Ovary (tissue), 9 donors: Measurements from ENCODE around the gene ZNF652. TPM values are rescaled to one million over a fixed set of nuclear protein-coding genes. Genes with fewer than 3 reads are reported as not detected.

Source experiments
- DNase-seq, 5 donors: peaks; one replicate each; pipeline ENCODE4 v3.0.0-alpha.2; 2019 to 2020
- H3K27ac ChIP-seq, 2 donors: fragments of 200-600 bp; one replicate each; pipeline versions ENCODE4 v1.5.1 to v1.8.0; 2019 to 2022
- H3K27me3 ChIP-seq: fragments of 200-600 bp; one replicate; pipeline ENCODE4 v1.8.0; 2022
- H3K36me3 ChIP-seq: fragments of 200-600 bp; sonication (generic); one replicate; pipeline ENCODE4 v1.5.1; 2019
- H3K4me1 ChIP-seq: one replicate; pipeline ENCODE4 v1.8.1; 2013; ENCODE audit warnings: mild to moderate bottlenecking, moderate library complexity; ENCODE audit not compliant: insufficient read depth
- H3K4me3 ChIP-seq: fragments of 200-600 bp; sonication (generic); one replicate; pipeline ENCODE4 v1.5.1; 2017
- H3K9me3 ChIP-seq, 2 donors: fragments of 200-600 bp in 1 of 2; sonication (generic) in 1 of 2; one replicate each; pipeline versions ENCODE4 v1.5.1 to v1.8.1; 2013 to 2019; ENCODE audit warnings: mild to moderate bottlenecking in 1 of 2, moderate library complexity in 1 of 2
- CTCF ChIP-seq, 3 donors: fragments of 450-650 bp in 2 of 3; fragments of 200-600 bp in 1 of 3; IDR thresholded peaks; one replicate each; pipeline versions ENCODE4 v1.5.1 to v1.8.0; 2016 to 2022; ENCODE audit warnings: antibody characterized with exemption in 3 of 3, mild to moderate bottlenecking in 1 of 3
- EP300 ChIP-seq: sonication (generic); formaldehyde crosslinking; IDR thresholded peaks from one replicate; pipeline ENCODE4 v1.6.1; 2017; ENCODE audit warnings: antibody characterized with exemption
- POLR2A ChIP-seq: fragments of 450-650 bp; IDR thresholded peaks from one replicate; pipeline ENCODE4 v1.6.1; 2017; ENCODE audit warnings: antibody characterized with exemption, mild to moderate bottlenecking, moderate library complexity
- WGBS, 3 donors: extraction: QIAGEN DNeasy Blood & Tissue Kit in 1 of 3; methylation state at CpG; one replicate each; pipeline versions ENCODE4 v1.1.5 to v1.1.7; 2013 to 2017; 5-methylcytosine and 5-hydroxymethylcytosine counted together
- intact Hi-C, 4 donors: fragments of 100-400 bp; cut with DNase I; formaldehyde crosslinking; loops; one replicate each; pipeline versions ENCODE4 v1.11.0 to v1.15.1; 2022 to 2023
- polyA plus RNA-seq, 2 donors: library from polyadenylated mRNA; stranded (reverse); fragments of 200-250 nt in 1 of 2; fragments of 350-450 nt in 1 of 2; fragmentation: Illumina TruSeq in 1 of 2; extraction: RNeasy Lipid Tissue Mini Kit (QIAGEN cat#74804) in 1 of 2; gene quantifications; one replicate each; pipeline ENCODE4 v1.2.3, GENCODE V29; 2013 to 2014
- total RNA-seq, 7 donors: library from RNA; depleted of rRNA in 2 of 7; stranded (reverse); fragments of >200 nt in 2 of 7; fragmentation: NEBNext Ultra II Directional in 3 of 7; extraction: Animal tissue kit (Norgen Biotek cat#: 25700) in 3 of 7; gene quantifications; one replicate each; pipeline versions ENCODE4 v1.1.0 to v1.2.4, GENCODE V29; 2016 to 2023
- donor health status: DM: no; HTN: no; CAD: no; lungs with moderate emphysema.
- donor health status: DM: no; HTN: no; CAD: no.
- donor health status: Bipolar disorder and iron deficiency.
- donor health status: DM: yes; HTN: yes; CAD: no.
- donor health status: DM: no; HTN: no; CAD: no.
- donor health status: DM: yes; HTN: yes; CAD: no.

The ZNF652 gene
- total and polyA plus RNA-seq, 9 donors: 17.1 to 60.9 (median 48.8) TPM

- no peak for TF ChIP-seq CTCF (IDR thresholded peaks at IDR 0.05)
- TF ChIP-seq POLR2A: no peak
- TF ChIP-seq EP300: no peak
- intact Hi-C loops: no loop called here
- Histone ChIP-seq H3K36me3 (no peaks in the 10 kb centered on the region), H3K4me1 (no peaks in the 10 kb centered on the region), H3K4me3 (no peak overlapping the region), H3K27ac (no peak overlapping the region), H3K9me3 (no peaks in the 10 kb centered on the region), H3K27me3 (no peaks in the 10 kb centered on the region)
- no peak for DNase-seq
- WGBS, 3 donors: 56 to 76% (median 66%) methylated on average over 7 of the region's 7 CpGs
These were observed 20.5 kb upstream of the ZNF652 start for GRCh38 chr17:49382556-49382955.

GRCh38 chr17:49381793-49382192, 19.7 kb upstream of the ZNF652 start:
- DNase-seq: no peak
- no peak for TF ChIP-seq EP300
- no peak for TF ChIP-seq POLR2A
- TF ChIP-seq CTCF (IDR thresholded peaks at IDR 0.05): no peak
- WGBS, 3 donors: 65 to 70% (median 67%) methylated on average over 5 of the region's 5 CpGs
- no peaks in the 10 kb centered on the region for H3K27me3 ChIP-seq
- no peak overlapping the region for H3K4me3 ChIP-seq
- H3K36me3 ChIP-seq: no peaks in the 10 kb centered on the region
- intact Hi-C loops: no loop called here
- no peaks in the 10 kb centered on the region for H3K4me1 ChIP-seq
- H3K27ac ChIP-seq: no peak overlapping the region
- H3K9me3 ChIP-seq: no peaks in the 10 kb centered on the region

- H3K9me3 ChIP-seq: no peaks in the 10 kb centered on the region
- no peak overlapping the region for H3K4me3 ChIP-seq
- 75 to 78% (median 76%) methylated on average over 1 of the region's 1 CpG for WGBS, 3 donors
- no peaks in the 10 kb centered on the region for H3K27me3 ChIP-seq
- H3K4me1 ChIP-seq: no peaks in the 10 kb centered on the region
- no peak overlapping the region for H3K27ac ChIP-seq
- TF ChIP-seq POLR2A (no peak), CTCF (IDR thresholded peaks at IDR 0.05) (no peak), EP300 (no peak)
- intact Hi-C loops: no loop called here
- no peaks in the 10 kb centered on the region for H3K36me3 ChIP-seq
- DNase-seq: no peak
These were observed 19.0 kb upstream of the ZNF652 start for GRCh38 chr17:49381033-49381432.

- no peaks in the 10 kb centered on the region for H3K4me1 ChIP-seq
- H3K9me3 ChIP-seq: no peaks in the 10 kb centered on the region
- H3K4me3 ChIP-seq: no peak overlapping the region
- WGBS, 3 donors: 47 to 64% (median 57%) methylated on average over 4 of the region's 4 CpGs
- no peaks in the 10 kb centered on the region for H3K36me3 ChIP-seq
- H3K27me3 ChIP-seq: no peaks in the 10 kb centered on the region
- DNase-seq: no peak
- TF ChIP-seq CTCF (IDR thresholded peaks at IDR 0.05): no peak
- no peak for TF ChIP-seq EP300
- intact Hi-C loops: no loop called here
- H3K27ac ChIP-seq: no peak overlapping the region
These were observed 17.9 kb upstream of the ZNF652 start for GRCh38 chr17:49379926-49380325.

GRCh38 chr17:49378311-49378710, 16.3 kb upstream of the ZNF652 start:
- intact Hi-C loops: no loop called here

More at GRCh38 chr17:49378311-49378710, 16.3 kb upstream of the ZNF652 start:
- H3K4me3 ChIP-seq: no peak overlapping the region
- no peak for TF ChIP-seq CTCF (IDR thresholded peaks at IDR 0.05)
- TF ChIP-seq POLR2A: no peak
- no peak for TF ChIP-seq EP300
- no peaks in the 10 kb centered on the region for H3K27me3 ChIP-seq
- no peak for DNase-seq
- 73 to 79% (median 74%) methylated on average over 5 of the region's 5 CpGs for WGBS, 3 donors
- no peaks in the 10 kb centered on the region for H3K4me1 ChIP-seq
- no peak overlapping the region for H3K27ac ChIP-seq
- H3K36me3 ChIP-seq: no peaks in the 10 kb centered on the region
- H3K9me3 ChIP-seq: no peaks in the 10 kb centered on the region
